Suprapubic skin (tissue), 4 donors: Measurements from ENCODE around the gene LLGL1. TPM values are rescaled to one million over a fixed set of nuclear protein-coding genes. Genes with fewer than 3 reads are reported as not detected.

Experiments
- DNase-seq, 2 donors: peaks; one replicate each; pipeline ENCODE4 v3.0.0-alpha.2; 2019; ENCODE audit warnings: low spot score in 2 of 2
- H3K27ac ChIP-seq: fragments of 200-600 bp; sonication (generic); one replicate; pipeline ENCODE4 v1.5.1; 2019
- H3K27me3 ChIP-seq: fragments of 200-600 bp; sonication (generic); one replicate; pipeline ENCODE4 v1.5.1; 2019
- H3K36me3 ChIP-seq: fragments of 200-600 bp; sonication (generic); one replicate; pipeline ENCODE4 v1.5.1; 2019
- H3K4me1 ChIP-seq: fragments of 200-600 bp; sonication (generic); one replicate; pipeline ENCODE4 v1.5.1; 2019
- H3K4me3 ChIP-seq: fragments of 200-600 bp; sonication (generic); one replicate; pipeline ENCODE4 v1.5.1; 2019; ENCODE audit warnings: mild to moderate bottlenecking
- H3K9me3 ChIP-seq: fragments of 200-600 bp; sonication (generic); one replicate; pipeline ENCODE4 v1.5.1; 2019
- EP300 ChIP-seq: sonication (generic); formaldehyde crosslinking; IDR thresholded peaks from one replicate; pipeline ENCODE4 v1.6.1; 2017; ENCODE audit warnings: antibody characterized with exemption
- POLR2A ChIP-seq, 2 donors: fragments of 450-650 bp; IDR thresholded peaks; one replicate each; pipeline ENCODE4 v1.6.1; 2017; ENCODE audit warnings: antibody characterized with exemption in 2 of 2, mild to moderate bottlenecking in 2 of 2, moderate library complexity in 2 of 2
- POLR2AphosphoS5 ChIP-seq, 3 donors: sonication (generic); formaldehyde crosslinking; IDR thresholded peaks; one replicate each; pipeline ENCODE4 v1.6.1; 2017; ENCODE audit warnings: antibody characterized with exemption in 3 of 3
- WGBS: methylation state at CpG from one replicate; pipeline ENCODE4 v1.1.5; 2018; 5-methylcytosine and 5-hydroxymethylcytosine counted together
- total RNA-seq, 4 donors: library from RNA; depleted of rRNA; stranded (reverse); fragments of >200 nt; gene quantifications; one replicate each; pipeline ENCODE4 v1.1.0, GENCODE V29; 2016
- TF ChIP-seq, protein P1 (sequence below), 2 donors: fragments of 200-600 bp in 1 of 2; fragments of 450-650 bp in 1 of 2; sonication (generic) in 1 of 2; IDR thresholded peaks; one replicate each; pipeline ENCODE4 v1.5.1; 2016 to 2019; ENCODE audit warnings: antibody characterized with exemption in 2 of 2, mild to moderate bottlenecking in 1 of 2, moderate library complexity in 1 of 2

Gene LLGL1
- total RNA-seq, 4 donors from 2014 or later: 27.7 to 37.1 (median 32.8) TPM

DNA sequence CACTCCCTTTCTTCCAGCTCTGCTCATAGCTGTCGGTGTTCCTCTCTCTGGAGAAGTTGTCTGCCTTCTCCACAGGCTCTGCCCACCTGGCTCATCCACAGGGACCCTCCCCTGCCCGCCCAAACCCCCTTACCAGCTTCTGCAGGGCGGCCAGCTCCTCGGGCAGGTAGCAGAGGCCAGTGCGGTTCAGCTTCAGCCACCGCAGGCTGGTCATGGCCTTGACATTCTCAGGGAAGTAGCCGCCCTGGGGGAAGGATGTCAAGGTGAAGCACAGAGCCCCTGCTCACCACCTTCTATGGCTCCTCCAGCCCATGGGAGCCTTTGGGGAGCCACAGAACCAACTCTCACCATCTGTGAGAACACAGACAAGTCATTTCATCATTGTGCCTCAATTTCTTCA, 31.3 kb downstream of the LLGL1 start:
- no peaks in the 10 kb centered on the region for H3K27me3 ChIP-seq
- H3K4me3 ChIP-seq: peak overlapping the region; percentile 75
- WGBS: 83% methylated on average over 1 of the region's 7 CpGs
- H3K9me3 ChIP-seq: no peaks in the 10 kb centered on the region
- no peak overlapping the region for H3K27ac ChIP-seq
- TF ChIP-seq, protein P1, sequence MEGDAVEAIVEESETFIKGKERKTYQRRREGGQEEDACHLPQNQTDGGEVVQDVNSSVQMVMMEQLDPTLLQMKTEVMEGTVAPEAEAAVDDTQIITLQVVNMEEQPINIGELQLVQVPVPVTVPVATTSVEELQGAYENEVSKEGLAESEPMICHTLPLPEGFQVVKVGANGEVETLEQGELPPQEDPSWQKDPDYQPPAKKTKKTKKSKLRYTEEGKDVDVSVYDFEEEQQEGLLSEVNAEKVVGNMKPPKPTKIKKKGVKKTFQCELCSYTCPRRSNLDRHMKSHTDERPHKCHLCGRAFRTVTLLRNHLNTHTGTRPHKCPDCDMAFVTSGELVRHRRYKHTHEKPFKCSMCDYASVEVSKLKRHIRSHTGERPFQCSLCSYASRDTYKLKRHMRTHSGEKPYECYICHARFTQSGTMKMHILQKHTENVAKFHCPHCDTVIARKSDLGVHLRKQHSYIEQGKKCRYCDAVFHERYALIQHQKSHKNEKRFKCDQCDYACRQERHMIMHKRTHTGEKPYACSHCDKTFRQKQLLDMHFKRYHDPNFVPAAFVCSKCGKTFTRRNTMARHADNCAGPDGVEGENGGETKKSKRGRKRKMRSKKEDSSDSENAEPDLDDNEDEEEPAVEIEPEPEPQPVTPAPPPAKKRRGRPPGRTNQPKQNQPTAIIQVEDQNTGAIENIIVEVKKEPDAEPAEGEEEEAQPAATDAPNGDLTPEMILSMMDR (IDR thresholded peaks at IDR 0.05): no peak
- TF ChIP-seq POLR2AphosphoS5 (IDR thresholded peaks at IDR 0.05): no peak
- TF ChIP-seq POLR2A (IDR thresholded peaks at IDR 0.05): no peak
- no peak for TF ChIP-seq EP300
- peaks cover 39% of the 10 kb centered on the region for H3K4me1 ChIP-seq
- peaks cover 46% of the 10 kb centered on the region for H3K36me3 ChIP-seq
- DNase-seq: no peak

DNA sequence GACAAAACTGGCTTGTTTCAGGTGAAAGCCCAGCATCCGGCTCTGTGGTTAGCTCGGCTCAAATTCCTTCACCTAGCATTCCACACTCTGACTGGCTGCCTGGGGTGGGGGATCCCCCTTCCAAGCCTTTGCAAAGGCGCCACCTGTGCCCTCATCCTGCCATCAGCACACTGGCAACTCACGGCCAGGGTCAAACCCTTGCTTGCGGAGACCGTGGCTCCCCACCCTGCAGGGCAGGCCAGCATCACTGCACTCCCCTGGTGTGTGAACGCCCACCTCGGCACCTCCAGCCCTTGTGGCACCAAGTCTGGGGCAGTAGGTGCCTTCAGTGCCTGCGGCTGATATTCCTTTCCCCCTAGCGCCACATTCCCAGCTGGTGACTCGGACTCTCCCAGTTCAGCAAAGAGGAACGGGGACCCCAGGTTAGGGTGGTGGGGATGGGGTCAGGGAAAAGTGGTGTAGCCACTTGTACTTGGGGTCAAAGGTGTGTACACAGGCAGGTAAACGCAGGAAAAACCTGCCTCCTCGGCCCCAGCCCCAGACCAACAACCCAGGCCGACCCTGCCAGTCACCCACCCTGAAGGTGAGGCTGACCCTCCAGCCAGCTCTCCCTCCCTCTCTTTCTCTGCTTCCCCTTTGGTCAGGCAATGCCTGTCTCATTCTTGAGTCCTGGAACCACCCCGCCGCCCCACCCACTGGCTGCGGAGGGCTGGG, 32.0 kb downstream of the LLGL1 start:
- peak in 1 of 2 donors; percentile 64 for DNase-seq
- no peaks in the 10 kb centered on the region for H3K9me3 ChIP-seq
- peaks cover 40% of the 10 kb centered on the region for H3K36me3 ChIP-seq
- peak overlapping the region; percentile 75 for H3K4me3 ChIP-seq
- peaks cover 46% of the 10 kb centered on the region for H3K4me1 ChIP-seq
- H3K27me3 ChIP-seq: no peaks in the 10 kb centered on the region
- WGBS: 17% methylated on average over 9 of the region's 18 CpGs
- H3K27ac ChIP-seq: peak overlapping the region; percentile 93
- TF ChIP-seq EP300 (no peak), POLR2AphosphoS5 (IDR thresholded peaks at IDR 0.05) (no peak), POLR2A (IDR thresholded peaks at IDR 0.05) (no peak)
- TF ChIP-seq, protein P1 (IDR thresholded peaks at IDR 0.05): no peak

DNA sequence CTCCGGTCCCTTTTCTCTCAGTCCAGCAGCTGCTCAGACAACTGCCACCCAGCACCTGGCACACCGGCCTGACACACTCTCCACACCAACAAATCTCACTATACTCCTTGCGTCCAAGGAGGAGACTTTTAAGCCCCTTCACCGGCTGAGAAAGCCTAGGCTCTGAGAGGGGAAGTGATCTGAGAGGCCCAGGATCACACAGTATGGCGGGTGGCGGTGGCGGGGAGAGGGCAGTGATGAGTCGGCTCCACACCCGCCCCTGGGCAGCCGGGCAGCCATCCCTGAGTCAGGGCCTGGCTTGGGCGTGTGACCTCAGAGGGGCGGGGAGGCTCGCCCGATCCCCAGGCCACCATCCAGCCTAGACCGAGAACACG, 32.5 kb downstream of the LLGL1 start:
- DNase-seq: peak; percentile 89 to 91
- WGBS: 0% methylated on average over 4 of the region's 16 CpGs
- peaks cover 51% of the 10 kb centered on the region for H3K4me1 ChIP-seq
- no peak for TF ChIP-seq EP300
- peak in 1 of 3 donors; percentile 11 for TF ChIP-seq POLR2AphosphoS5 (IDR thresholded peaks at IDR 0.05)
- TF ChIP-seq POLR2A (IDR thresholded peaks at IDR 0.05): no peak
- peak overlapping the region; percentile 93 for H3K27ac ChIP-seq
- no peaks in the 10 kb centered on the region for H3K27me3 ChIP-seq
- H3K9me3 ChIP-seq: no peaks in the 10 kb centered on the region
- H3K36me3 ChIP-seq: peaks cover 36% of the 10 kb centered on the region
- H3K4me3 ChIP-seq: peak overlapping the region; percentile 75

DNA sequence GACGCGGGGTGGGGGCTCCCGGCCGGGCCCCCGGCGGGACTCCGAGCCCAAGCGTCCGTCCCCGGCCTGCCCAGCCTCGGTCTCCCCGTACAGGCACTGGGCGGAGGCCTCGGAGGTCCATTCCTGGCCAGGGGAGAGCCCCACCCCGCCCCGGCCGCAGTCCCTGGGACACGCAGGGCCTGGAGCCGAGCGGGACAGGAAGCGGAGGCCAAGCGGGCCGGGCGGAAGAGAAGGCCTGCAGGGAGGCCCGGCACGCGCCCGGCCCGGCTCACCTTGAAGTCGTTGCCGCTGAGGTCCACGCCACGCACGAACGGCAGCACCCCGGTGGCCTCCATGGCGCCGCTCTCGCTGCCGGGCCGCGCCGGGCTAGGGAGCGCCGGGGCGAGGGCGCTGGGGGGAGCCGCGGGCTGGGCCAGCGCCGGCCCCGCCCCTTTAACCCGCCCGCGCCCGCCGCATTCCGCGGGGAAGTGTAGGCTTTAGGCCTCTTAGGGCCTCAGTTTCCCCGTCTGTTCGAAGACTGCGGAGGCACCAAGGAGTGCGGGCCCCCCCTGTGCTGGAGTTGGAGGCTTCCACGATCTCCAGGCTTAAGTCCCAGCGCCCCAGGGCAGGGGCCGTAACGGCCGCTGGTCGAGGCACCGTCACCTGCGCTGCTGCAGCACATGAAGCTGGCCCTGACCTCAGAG, 33.1 kb downstream of the LLGL1 start, which contains the start of gene FLII:
Gene FLII (minus strand): TSS at position 383 of the 683 bp plus-strand sequence. CDS start 48 bp downstream, at position 335.
- DNase-seq: no peak
- Histone ChIP-seq H3K27ac (peak within 1 kb of the TSS; percentile 93), H3K36me3 (peaks cover 36% of the 10 kb centered on the region), H3K4me3 (peak within 1 kb of the TSS; percentile 75), H3K4me1 (peaks cover 52% of the 10 kb centered on the region), H3K27me3 (no peaks in the 10 kb centered on the region), H3K9me3 (no peaks in the 10 kb centered on the region)
- TF ChIP-seq POLR2A (IDR thresholded peaks at IDR 0.05) (peak in 1 of 2 donors; percentile 69), EP300 (no peak), POLR2AphosphoS5 (IDR thresholded peaks at IDR 0.05) (peak in 2 of 3 donors; percentile 15 to 22)
- TF ChIP-seq, protein P1 (IDR thresholded peaks at IDR 0.05): no peak
- 12% methylated on average over 19 of the region's 71 CpGs for WGBS

DNA sequence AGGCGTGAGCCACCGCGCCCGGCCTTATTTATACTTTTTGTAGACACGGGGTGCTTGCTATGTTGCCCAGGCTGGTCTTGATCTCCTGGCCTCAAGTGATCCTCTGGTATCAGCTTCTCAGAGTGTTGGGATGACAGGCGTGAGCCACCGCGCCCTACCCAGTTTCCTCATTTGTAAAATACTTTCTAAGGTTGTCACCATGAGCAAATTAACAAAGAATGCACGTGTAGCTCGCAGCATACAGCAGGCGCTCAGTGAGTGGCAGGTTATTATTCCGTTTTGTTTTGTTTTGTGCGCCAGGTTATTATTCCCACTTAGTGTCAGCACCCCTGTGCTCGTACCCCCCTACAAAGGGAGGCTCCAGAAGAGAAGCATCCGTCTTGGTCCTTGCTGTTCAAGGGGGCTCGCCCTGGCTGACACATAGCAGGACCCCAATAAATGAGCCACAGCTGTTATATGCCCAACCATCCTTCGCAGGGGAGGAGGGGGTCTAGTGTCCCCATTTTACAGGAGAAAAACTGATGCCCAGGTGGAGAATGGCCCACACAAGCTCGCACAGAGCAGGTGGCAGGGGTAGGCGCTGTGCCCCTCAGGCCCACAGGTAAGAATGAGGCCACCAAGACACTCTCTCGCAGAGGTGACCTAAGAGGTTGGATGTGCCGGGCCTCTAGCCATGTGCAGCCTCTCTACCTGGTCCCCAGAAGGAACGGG, 34.3 kb downstream of the LLGL1 start:
- no peak for TF ChIP-seq POLR2AphosphoS5 (IDR thresholded peaks at IDR 0.05)
- no peak for TF ChIP-seq POLR2A (IDR thresholded peaks at IDR 0.05)
- TF ChIP-seq, protein P1 (IDR thresholded peaks at IDR 0.05): no peak
- no peak for TF ChIP-seq EP300
- peak overlapping the region; percentile 64 for H3K4me3 ChIP-seq
- peaks cover 52% of the 10 kb centered on the region for H3K4me1 ChIP-seq
- H3K27ac ChIP-seq: peak overlapping the region; percentile 89
- peaks cover 36% of the 10 kb centered on the region for H3K36me3 ChIP-seq
- H3K9me3 ChIP-seq: no peaks in the 10 kb centered on the region
- no peak for DNase-seq
- 55% methylated on average over 21 of the region's 22 CpGs for WGBS
- no peaks in the 10 kb centered on the region for H3K27me3 ChIP-seq
